Pancreas (tissue), 10 donors: ENCODE measurements around the gene ANTXR1. TPM values are rescaled to one million over a fixed set of nuclear protein-coding genes. Genes with fewer than 3 reads are reported as not detected.

ENCODE experiments used
- ATAC-seq, 4 donors: fragments of 200-7000 bp; cut with Tn5 transposase; one replicate each; pipeline versions ENCODE4 v1.8.0 to v1.9.1; 2020; ENCODE audit warnings: mild to moderate bottlenecking in 4 of 4, moderate library complexity in 4 of 4
- DNase-seq, 6 donors: peaks; one replicate each; pipeline ENCODE4 v3.0.0-alpha.2; 2020
- FAIRE-seq: peaks from 2 replicates; lab custom pipeline; 2012; peaks lifted over from hg19 to GRCh38; lab: Jason Lieb, UNC
- H3K27ac ChIP-seq, 4 donors: fragments of 200-600 bp; sonication (generic); 1 replicate in 3 of 4; 2 replicates in 1 of 4; pipeline versions ENCODE4 v1.5.0 to v1.8.0; 2020
- H3K27me3 ChIP-seq, 4 donors: fragments of 200-600 bp; one replicate each; pipeline ENCODE4 v1.8.0; 2021
- H3K36me3 ChIP-seq, 3 donors: fragments of 200-600 bp; sonication (generic) in 1 of 3; one replicate each; pipeline versions ENCODE4 v1.5.0 to v1.8.0; 2020 to 2021
- H3K4me1 ChIP-seq, 3 donors: fragments of 200-600 bp; one replicate each; pipeline ENCODE4 v1.8.0; 2021
- H3K4me3 ChIP-seq, 4 donors: fragments of 200-600 bp; sonication (generic) in 2 of 4; one replicate each; pipeline versions ENCODE4 v1.5.0 to v1.8.0; 2020 to 2021
- H3K9me3 ChIP-seq, 4 donors: fragments of 200-600 bp; one replicate each; pipeline ENCODE4 v1.8.0; 2021
- WGBS, 2 donors: extraction: QIAGEN DNeasy Blood & Tissue Kit; methylation state at CpG; one replicate each; pipeline ENCODE4 v1.1.7; 2013; 5-methylcytosine and 5-hydroxymethylcytosine counted together
- intact Hi-C, 3 donors: fragments of 100-400 bp; cut with DNase I; formaldehyde crosslinking; loops; one replicate each; pipeline versions ENCODE4 v1.11.1 to v1.14.2; 2022
- polyA plus RNA-seq, 2 donors: library from polyadenylated mRNA; stranded (reverse); fragments of 200-250 nt; gene quantifications; one replicate each; pipeline ENCODE4 v1.2.3, GENCODE V29; 2013
- total RNA-seq, 6 donors: library from RNA; stranded (reverse); fragmentation: NEBNext Ultra II Directional in 4 of 6; extraction: Animal tissue kit (Norgen Biotek cat#: 25700) in 4 of 6; gene quantifications; one replicate each; pipeline versions ENCODE4 v1.2.1 to v1.2.4, GENCODE V29; 2021 to 2023
- TF ChIP-seq, protein P1 (sequence below), 4 donors: fragments of 200-600 bp; sonication (generic) in 3 of 4; IDR thresholded peaks; one replicate each; pipeline versions ENCODE4 v1.5.0 to v1.8.0; 2021; ENCODE audit warnings: antibody characterized with exemption in 4 of 4
- donor health status: healthy with polysubstance abuse.
- donor health status: DM: no; HTN: no; CAD: no; lungs with moderate emphysema.
- donor health status: DM: no; HTN: no; CAD: no.
- donor health status: control.
- donor health status: control.
- donor health status: Bipolar disorder and iron deficiency.
- donor health status: DM: yes; HTN: yes; CAD: no.
- donor health status: DM: no; HTN: no; CAD: no.
- donor health status: DM: no; HTN: no; CAD: no.
- donor health status: DM: yes; HTN: yes; CAD: no.

The ANTXR1 gene
- total and polyA plus RNA-seq, 8 donors, result 1.7 to 23.4 (median 2.5) TPM

DNA sequence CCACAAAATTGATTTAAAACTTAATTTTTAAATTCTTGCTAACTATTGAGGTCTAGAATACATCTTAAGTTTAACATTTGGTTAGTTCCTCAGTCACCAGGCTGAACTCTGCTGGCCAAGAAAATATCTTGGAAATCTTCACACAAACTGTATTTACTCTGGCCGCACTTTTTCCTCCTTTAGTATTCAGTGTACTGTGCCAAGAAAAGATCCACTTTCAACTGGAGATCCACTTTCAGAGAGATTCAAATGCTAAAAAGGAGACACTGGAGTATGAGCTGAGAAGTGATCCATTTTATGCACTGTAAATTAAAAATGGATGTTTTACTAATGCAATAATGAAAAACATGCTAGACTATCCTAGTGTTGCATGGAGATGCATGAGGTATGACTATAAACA lies 98.1 kb downstream of the ANTXR1 start:
- ATAC-seq (no peak), FAIRE-seq (no peak)

DNA sequence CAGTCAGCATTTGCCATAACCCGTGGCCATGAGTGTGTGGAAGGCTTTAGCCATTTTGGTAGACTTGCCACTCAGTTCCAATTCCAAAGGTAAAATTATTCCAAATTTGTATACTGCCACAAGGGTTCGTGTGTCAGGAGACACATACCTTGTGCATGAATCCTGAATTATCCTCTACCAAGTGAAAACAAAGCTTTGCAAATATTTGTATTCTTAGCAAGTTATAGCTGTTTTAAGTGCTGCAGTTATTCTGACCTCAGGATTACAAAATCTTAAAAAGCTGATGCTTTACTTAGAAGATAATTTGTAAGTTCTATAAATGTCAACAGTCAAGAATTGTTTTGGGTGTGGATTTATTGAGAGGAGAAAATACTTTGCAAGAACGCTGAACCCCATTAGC lies 100.6 kb downstream of the ANTXR1 start:
- TF ChIP-seq, protein P1, sequence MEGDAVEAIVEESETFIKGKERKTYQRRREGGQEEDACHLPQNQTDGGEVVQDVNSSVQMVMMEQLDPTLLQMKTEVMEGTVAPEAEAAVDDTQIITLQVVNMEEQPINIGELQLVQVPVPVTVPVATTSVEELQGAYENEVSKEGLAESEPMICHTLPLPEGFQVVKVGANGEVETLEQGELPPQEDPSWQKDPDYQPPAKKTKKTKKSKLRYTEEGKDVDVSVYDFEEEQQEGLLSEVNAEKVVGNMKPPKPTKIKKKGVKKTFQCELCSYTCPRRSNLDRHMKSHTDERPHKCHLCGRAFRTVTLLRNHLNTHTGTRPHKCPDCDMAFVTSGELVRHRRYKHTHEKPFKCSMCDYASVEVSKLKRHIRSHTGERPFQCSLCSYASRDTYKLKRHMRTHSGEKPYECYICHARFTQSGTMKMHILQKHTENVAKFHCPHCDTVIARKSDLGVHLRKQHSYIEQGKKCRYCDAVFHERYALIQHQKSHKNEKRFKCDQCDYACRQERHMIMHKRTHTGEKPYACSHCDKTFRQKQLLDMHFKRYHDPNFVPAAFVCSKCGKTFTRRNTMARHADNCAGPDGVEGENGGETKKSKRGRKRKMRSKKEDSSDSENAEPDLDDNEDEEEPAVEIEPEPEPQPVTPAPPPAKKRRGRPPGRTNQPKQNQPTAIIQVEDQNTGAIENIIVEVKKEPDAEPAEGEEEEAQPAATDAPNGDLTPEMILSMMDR (IDR thresholded peaks at IDR 0.05), result no peak
- ATAC-seq (no peak), FAIRE-seq (no peak), DNase-seq (no peak)
- intact Hi-C loops, result no loop called here
- Histone ChIP-seq H3K36me3 (no peaks in the 10 kb centered on the region), H3K27ac (no peak overlapping the region), H3K9me3 (no peaks in the 10 kb centered on the region), H3K4me1 (no peaks in the 10 kb centered on the region), H3K4me3 (no peak overlapping the region), H3K27me3 (no peaks in the 10 kb centered on the region)
- WGBS, 2 donors, result 68 to 72% methylated on average over 3 of the region's 3 CpGs

More for the DNA sequence above, 98.1 kb downstream of the ANTXR1 start:
- no peak overlapping the region for H3K4me3 ChIP-seq
- H3K27ac ChIP-seq, result no peak overlapping the region
- intact Hi-C loops, result no loop called here
- no peaks in the 10 kb centered on the region for H3K9me3 ChIP-seq
- TF ChIP-seq, protein P1 (IDR thresholded peaks at IDR 0.05), result no peak
- no peaks in the 10 kb centered on the region for H3K27me3 ChIP-seq
- no peak for DNase-seq
- no peaks in the 10 kb centered on the region for H3K36me3 ChIP-seq
- 26 to 31% methylated on average over 1 of the region's 1 CpG for whole genome bisulfite sequencing, 2 donors
- H3K4me1 ChIP-seq, result no peaks in the 10 kb centered on the region

DNA sequence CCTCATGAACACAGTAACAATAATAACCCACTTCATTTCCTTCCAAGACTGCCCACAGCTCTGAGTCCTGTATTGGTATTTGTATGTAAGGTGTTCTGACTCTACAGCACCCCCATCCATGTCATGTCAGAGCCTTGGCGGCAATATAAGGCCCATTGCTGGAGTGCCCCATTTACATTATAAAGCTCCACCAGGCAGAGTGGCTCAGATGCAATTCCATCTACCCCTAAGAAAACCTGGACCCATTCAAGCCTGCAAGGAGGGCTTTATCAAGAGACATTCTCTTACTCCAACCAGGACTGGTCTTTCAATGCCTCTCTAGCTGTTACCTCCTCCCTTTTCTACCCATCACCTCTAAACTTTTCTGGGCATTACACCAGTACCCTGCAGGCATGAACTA lies 101.6 kb downstream of the ANTXR1 start:
- FAIRE-seq, result no peak

DNA sequence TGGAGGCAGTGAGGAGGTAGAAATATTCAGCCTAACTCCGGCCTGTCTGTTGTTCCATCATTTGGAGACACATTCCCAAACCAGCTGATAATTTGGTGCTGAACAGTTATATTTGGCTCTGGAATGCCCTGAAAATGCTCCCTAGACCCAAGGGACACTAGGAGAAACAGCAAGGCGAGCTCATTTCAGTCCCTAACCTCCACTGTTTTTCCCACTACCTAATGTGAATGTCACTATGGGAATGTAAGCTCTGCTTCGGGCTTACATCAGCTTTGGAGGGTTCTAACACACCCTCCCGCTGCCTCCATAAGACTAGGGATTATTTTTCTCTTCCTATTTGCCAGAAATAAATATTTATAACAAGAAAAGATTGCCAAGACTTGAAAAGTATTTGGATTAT lies 103.5 kb downstream of the ANTXR1 start:
- intact Hi-C loops, result no loop called here
- H3K27ac ChIP-seq, result no peak overlapping the region

More for the DNA sequence above, 101.6 kb downstream of the ANTXR1 start:
- DNase-seq (no peak), ATAC-seq (no peak)
- TF ChIP-seq, protein P1 (IDR thresholded peaks at IDR 0.05), result no peak
- no peaks in the 10 kb centered on the region for H3K36me3 ChIP-seq
- no peaks in the 10 kb centered on the region for H3K27me3 ChIP-seq
- 92 to 95% methylated on average over 1 of the region's 1 CpG for WGBS, 2 donors
- H3K4me3 ChIP-seq, result no peak overlapping the region
- no peaks in the 10 kb centered on the region for H3K9me3 ChIP-seq
- no peak overlapping the region for H3K27ac ChIP-seq
- intact Hi-C loops, result no loop called here
- no peaks in the 10 kb centered on the region for H3K4me1 ChIP-seq

DNA sequence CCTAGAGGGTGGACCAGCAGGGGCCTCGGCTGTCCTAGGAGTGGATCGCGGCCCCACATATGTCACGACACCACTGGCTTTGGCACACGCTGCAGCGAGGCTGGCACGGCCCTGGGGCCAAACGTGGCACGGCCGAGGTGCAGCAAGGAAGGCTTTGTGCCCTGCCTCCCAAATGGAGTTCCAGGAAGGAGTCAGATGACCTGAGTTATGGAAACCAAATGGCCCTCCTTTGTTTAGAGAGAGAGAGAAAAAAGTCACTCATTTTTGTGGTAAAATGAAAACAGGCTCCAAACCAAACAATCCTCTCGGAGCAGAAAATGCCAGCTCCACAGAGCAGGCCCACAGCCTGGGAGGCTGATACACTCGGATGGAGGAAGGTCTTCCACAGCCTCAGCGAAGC lies 105.6 kb downstream of the ANTXR1 start:
- 87 to 90% methylated on average over 13 of the region's 13 CpGs for WGBS, 2 donors
- intact Hi-C loops, result no loop called here
- ATAC-seq (no peak), DNase-seq (no peak), FAIRE-seq (no peak)
- no peaks in the 10 kb centered on the region for H3K9me3 ChIP-seq
- H3K27me3 ChIP-seq, result no peaks in the 10 kb centered on the region
- TF ChIP-seq, protein P1 (IDR thresholded peaks at IDR 0.05), result no peak
- no peaks in the 10 kb centered on the region for H3K4me1 ChIP-seq
- H3K4me3 ChIP-seq, result no peak overlapping the region
- no peak overlapping the region for H3K27ac ChIP-seq
- no peaks in the 10 kb centered on the region for H3K36me3 ChIP-seq

More for the DNA sequence above, 103.5 kb downstream of the ANTXR1 start:
- H3K27me3 ChIP-seq, result no peaks in the 10 kb centered on the region
- H3K36me3 ChIP-seq, result no peaks in the 10 kb centered on the region
- no peaks in the 10 kb centered on the region for H3K4me1 ChIP-seq
- TF ChIP-seq, protein P1 (IDR thresholded peaks at IDR 0.05), result no peak
- ATAC-seq (no peak), FAIRE-seq (no peak), DNase-seq (no peak)
- no peak overlapping the region for H3K4me3 ChIP-seq
- 76 to 82% methylated on average over 4 of the region's 4 CpGs for WGBS, 2 donors
- no peaks in the 10 kb centered on the region for H3K9me3 ChIP-seq
